Stomach smooth muscle (tissue), 2 donors: Measurements from ENCODE around the gene GABARAPL2.
A peak's percentile ranks its signal among the peaks of the same experiment; 100 is the strongest.

Experiments
- H3K27ac ChIP-seq: one replicate; pipeline ENCODE4 v1.7.0; 2013; ENCODE audit warnings: mild to moderate bottlenecking, low read length, inconsistent platforms
- H3K27me3 ChIP-seq, 2 donors: one replicate each; pipeline ENCODE4 v1.7.0; 2013; ENCODE audit warnings: low read length in 2 of 2; ENCODE audit not compliant: insufficient read depth in 2 of 2, control insufficient read depth in 1 of 2
- H3K36me3 ChIP-seq, 2 donors: one replicate each; pipeline ENCODE4 v1.7.0; 2013; ENCODE audit warnings: low read length in 2 of 2; ENCODE audit not compliant: control insufficient read depth in 2 of 2, insufficient read depth in 2 of 2
- H3K4me1 ChIP-seq: one replicate; pipeline ENCODE4 v1.7.0; 2013; ENCODE audit warnings: low read length; ENCODE audit not compliant: control insufficient read depth, insufficient read depth
- H3K4me3 ChIP-seq, 2 donors: one replicate each; pipeline ENCODE4 v1.7.0; 2013; ENCODE audit warnings: low read length in 2 of 2
- H3K9ac ChIP-seq, 2 donors: one replicate each; pipeline ENCODE4 v1.7.0; 2013; ENCODE audit warnings: low read length in 2 of 2, mild to moderate bottlenecking in 1 of 2
- H3K9me3 ChIP-seq, 2 donors: one replicate each; pipeline ENCODE4 v1.7.0; 2013; ENCODE audit warnings: low read length in 2 of 2; ENCODE audit not compliant: control insufficient read depth in 2 of 2
- donor health status: healthy.
- donor health status: Pancreatic carcinoma.

GABARAPL2 gene

DNA sequence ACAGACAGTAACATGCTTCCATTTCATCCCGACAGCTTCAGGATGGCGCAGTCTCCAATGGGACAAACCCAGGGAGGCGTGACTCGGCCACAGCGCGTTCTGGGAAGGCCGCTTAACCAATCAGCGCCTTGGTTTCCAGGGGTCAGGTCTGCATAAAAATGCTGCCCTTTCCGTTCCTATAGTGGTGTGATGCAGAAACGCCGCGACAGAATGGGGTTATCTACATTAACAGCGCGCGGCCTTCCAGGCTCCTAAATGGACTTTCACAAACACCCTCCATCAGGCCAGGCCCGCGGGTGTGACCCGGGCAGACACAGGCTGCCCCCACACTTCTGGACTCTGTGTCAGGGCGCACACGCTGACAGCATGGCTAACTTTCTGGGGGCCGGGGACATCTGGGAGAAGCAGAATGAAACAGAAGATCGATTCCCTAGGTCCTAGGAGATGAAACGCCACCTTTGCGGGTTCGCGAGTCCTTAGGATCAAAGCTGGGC, 10.9 kb upstream of the GABARAPL2 start:
- Histone ChIP-seq H3K4me3 (peak overlapping the region; percentile 87 to 96), H3K36me3 (no peaks in the 10 kb centered on the region), H3K9ac (peak overlapping the region; percentile 52 to 76), H3K4me1 (peaks cover 6% of the 10 kb centered on the region), H3K27me3 (no peaks in the 10 kb centered on the region), H3K27ac (peak overlapping the region; percentile 86), H3K9me3 (no peaks in the 10 kb centered on the region)

DNA sequence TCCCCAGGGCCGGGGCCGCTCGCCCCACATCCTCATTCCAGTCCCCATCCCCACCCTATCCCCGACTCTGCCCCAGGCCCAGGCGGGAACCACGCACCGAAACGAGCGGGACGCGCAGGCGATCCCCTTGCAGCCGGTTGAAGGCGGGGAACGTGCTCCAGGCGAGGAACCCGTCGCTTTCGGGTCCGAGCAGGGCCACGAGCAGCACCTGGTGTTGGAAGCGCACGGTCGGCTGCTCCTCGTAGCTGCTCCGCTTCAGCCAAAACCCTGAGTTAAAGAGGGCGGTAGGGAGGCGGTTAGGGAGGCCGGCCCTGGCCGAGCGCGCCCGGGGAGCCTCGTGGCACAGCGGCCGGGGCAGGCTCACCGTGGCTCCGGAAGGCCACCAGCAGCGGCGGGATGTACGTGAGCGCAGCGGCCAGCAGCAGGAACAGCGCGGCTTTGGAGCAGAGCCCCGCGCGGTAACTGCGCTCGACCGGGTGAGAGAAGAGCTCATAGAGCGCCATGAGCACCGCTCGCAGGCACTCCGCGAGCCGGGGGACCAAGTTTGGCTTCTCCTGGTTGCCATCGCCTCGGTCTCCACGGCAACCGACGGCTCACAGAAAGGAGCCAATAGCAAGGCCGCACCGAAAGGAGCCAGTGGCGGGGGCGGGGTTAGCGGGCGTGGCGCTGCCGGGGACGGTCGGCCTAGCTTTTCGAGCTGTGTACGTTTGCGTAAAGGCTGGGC, 10.3 kb upstream of the GABARAPL2 start, which contains the start of gene TMEM231:
TMEM231 (minus strand) TSS at position 546 of the 724 bp plus-strand sequence; CDS start at position 503, 43 bp downstream.
- Histone ChIP-seq H3K27ac (peak within 1 kb of the TSS; percentile 86), H3K4me3 (peak within 1 kb of the TSS; percentile 87 to 96), H3K36me3 (no peaks in the 10 kb centered on the region), H3K9ac (peak within 1 kb of the TSS; percentile 52 to 76), H3K9me3 (no peaks in the 10 kb centered on the region), H3K4me1 (peaks cover 6% of the 10 kb centered on the region), H3K27me3 (no peaks in the 10 kb centered on the region)

DNA sequence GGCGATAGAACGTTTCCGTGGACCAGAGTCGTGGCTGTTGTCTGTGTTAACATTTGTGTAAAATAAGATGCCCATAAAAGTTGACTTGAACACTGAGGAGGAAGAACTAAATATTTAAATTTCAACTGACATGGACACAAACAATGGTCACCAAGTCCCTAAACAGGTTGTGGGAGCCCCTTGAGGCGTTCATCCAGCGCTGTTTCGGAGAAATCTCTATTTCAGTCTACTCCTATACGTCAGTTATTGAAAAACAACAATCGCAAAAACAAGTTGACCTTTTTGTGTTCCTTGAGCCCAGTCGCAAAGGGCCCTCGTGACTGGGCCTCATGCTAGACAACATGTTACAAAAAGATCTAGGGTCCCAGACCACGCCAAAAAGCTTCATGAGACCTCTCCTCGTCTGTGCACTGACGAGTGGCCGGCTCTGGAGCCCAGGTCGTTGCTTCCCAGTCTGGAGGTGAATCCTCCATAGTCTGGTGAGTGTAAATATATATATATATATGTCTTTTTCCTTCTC, 9.7 kb upstream of the GABARAPL2 start:
- H3K4me3 ChIP-seq = peak overlapping the region; percentile 87 to 96
- peak overlapping the region; percentile 46 to 52 for H3K9ac ChIP-seq
- H3K36me3 ChIP-seq = no peaks in the 10 kb centered on the region
- peak overlapping the region; percentile 86 for H3K27ac ChIP-seq
- H3K27me3 ChIP-seq = no peaks in the 10 kb centered on the region
- H3K4me1 ChIP-seq = peaks cover 6% of the 10 kb centered on the region
- H3K9me3 ChIP-seq = no peaks in the 10 kb centered on the region

DNA sequence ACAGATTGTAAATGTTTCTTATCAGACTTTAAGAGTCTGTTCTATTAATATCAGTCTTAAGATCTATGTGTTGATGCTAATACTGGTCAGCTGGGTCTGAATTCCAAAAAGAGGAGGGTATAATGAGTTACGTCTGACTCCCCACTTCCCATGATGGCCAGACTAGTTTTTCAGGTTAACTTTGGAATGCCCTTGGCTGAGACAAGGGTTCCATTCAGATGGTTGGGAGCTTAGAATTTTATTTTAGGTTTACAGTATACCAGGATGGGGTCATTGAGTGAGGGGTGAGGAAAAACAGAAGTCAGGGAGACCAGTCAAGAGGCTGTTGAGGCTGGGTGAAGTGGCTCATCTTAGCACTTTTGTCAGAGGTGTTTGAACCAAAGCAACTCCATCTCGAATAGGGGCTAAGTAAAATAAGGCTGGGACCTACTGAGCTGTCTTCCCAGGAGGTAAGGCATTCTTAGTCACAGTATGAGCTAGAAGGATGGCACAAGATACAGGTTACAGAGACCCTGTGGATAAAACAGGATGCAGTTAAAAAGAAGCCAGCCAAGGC, 7.3 kb upstream of the GABARAPL2 start:
- H3K4me3 ChIP-seq = no peak overlapping the region

DNA sequence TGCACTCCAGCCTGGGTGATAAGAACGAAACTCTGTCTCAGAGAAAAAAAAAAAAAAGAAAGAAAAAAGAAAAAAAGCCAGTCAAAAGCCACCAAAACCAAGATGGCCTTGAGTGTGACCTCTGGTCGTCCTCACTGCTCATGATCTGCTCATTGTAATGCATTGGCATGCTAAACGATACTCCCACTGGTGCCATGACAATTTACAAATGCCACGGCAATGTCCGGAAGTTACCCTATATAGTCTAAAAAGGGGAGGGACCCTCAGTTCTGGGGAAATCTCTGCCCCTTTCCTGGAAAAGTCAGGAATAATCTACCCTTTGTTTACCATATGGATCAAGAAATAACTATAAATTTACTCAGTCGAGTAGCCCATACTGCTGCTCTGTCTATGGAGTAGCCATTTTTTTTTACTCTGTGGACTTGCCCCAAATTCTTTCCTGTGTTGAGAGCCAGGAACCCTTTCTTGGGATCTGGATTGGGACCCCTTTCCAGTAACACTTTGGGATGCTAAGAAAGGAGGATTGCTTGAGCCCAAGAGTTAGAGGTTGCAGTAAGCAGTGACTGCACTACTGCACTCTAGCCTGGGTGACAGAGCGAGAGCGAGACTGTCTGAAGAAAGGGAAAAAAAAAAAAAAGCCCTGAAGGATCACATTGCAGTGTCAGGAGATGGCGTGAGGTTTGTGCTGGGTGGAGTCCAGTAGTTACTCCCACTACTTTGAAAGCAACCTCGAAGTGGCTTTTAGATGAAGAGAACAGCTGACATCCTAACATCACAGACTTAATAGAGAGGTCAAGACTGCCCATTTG, 6.4 kb upstream of the GABARAPL2 start:
- Histone ChIP-seq H3K4me1 (peaks cover 6% of the 10 kb centered on the region), H3K9ac (no peak overlapping the region), H3K27ac (no peak overlapping the region)

More for the DNA sequence above, 7.3 kb upstream of the GABARAPL2 start:
- Histone ChIP-seq H3K36me3 (no peaks in the 10 kb centered on the region), H3K27me3 (no peaks in the 10 kb centered on the region), H3K4me1 (peaks cover 6% of the 10 kb centered on the region), H3K27ac (no peak overlapping the region), H3K9ac (no peak overlapping the region), H3K9me3 (no peaks in the 10 kb centered on the region)

DNA sequence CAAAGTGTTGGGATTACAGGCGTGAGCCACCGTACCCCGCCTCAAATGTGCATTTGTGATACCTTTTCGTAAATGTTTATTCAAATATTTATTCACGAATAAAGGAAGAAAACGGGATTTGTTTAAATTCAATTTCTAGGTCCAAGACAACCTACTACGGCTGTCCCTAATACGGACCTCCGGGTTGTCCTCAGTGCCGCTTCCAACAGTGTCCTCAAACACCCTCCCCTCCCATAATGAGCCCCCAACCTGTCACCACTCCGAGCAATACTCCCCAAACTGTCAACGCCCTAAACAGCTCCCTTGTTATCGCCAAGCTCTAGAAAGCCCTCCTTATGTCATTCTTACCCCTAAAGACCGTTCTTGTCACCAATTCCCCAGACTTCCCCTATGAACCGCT, 539 bp upstream of the GABARAPL2 start:
- H3K36me3 ChIP-seq = peaks cover 24% of the 10 kb centered on the region in 2 donors
- H3K4me3 ChIP-seq = peak overlapping the region; percentile 91 to 94
- H3K27ac ChIP-seq = no peak overlapping the region
- peak overlapping the region; percentile 71 to 82 for H3K9ac ChIP-seq
- H3K9me3 ChIP-seq = no peaks in the 10 kb centered on the region
- peaks cover 37% of the 10 kb centered on the region for H3K4me1 ChIP-seq
- no peaks in the 10 kb centered on the region for H3K27me3 ChIP-seq

More for the DNA sequence above, 6.4 kb upstream of the GABARAPL2 start:
- Histone ChIP-seq H3K27me3 (no peaks in the 10 kb centered on the region), H3K4me3 (no peak overlapping the region), H3K36me3 (no peaks in the 10 kb centered on the region), H3K9me3 (no peaks in the 10 kb centered on the region)

DNA sequence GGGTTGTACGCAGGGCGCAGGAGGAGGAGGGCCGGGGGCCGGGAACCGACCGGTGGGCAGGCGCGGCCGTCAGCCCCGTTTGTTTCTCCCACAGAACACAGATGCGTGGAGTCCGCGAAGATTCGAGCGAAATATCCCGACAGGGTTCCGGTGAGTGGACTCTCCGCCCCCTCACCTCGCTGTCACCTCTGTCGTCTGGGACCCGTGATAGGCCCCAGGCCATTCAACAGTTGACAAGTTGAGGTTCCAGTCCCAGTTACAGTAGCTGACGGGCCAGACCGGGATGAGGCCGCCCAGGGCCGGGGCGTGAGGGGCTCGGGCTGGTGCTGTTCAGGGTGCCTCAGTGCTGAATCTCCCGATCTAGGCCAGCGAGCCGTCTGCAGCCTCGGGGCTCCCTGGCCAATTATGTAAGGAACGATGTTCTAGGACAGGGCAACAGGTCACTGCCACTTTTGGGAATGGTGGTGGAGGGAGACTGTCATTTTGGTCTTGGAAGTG, 628 bp downstream of the GABARAPL2 start:
- Histone ChIP-seq H3K9me3 (no peaks in the 10 kb centered on the region), H3K27me3 (no peaks in the 10 kb centered on the region), H3K4me1 (peaks cover 37% of the 10 kb centered on the region), H3K27ac (no peak overlapping the region), H3K4me3 (peak overlapping the region; percentile 91 to 94), H3K36me3 (peaks cover 24 to 30% of the 10 kb centered on the region in 2 donors), H3K9ac (peak overlapping the region; percentile 80 to 82)

DNA sequence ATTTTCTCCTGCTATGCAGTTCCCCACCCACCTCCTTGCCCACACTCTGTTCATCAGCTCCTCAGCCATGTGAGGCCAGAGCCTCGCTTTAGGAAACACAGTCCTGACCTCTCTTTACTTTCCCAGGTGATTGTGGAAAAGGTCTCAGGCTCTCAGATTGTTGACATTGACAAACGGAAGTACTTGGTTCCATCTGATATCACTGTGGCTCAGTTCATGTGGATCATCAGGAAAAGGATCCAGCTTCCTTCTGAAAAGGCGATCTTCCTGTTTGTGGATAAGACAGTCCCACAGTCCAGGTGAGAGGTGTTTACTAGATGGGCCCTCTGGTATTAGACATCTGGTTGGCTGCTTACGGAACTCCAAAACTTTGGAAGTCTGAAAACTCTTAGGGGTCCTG, 1.7 kb downstream of the GABARAPL2 start:
- H3K9ac ChIP-seq = peak overlapping the region; percentile 36 to 82
- H3K9me3 ChIP-seq = no peaks in the 10 kb centered on the region
- H3K27me3 ChIP-seq = no peaks in the 10 kb centered on the region
- H3K4me1 ChIP-seq = peaks cover 39% of the 10 kb centered on the region
- peaks cover 33 to 39% of the 10 kb centered on the region in 2 donors for H3K36me3 ChIP-seq
- peak overlapping the region; percentile 29 to 91 for H3K4me3 ChIP-seq
- H3K27ac ChIP-seq = no peak overlapping the region

DNA sequence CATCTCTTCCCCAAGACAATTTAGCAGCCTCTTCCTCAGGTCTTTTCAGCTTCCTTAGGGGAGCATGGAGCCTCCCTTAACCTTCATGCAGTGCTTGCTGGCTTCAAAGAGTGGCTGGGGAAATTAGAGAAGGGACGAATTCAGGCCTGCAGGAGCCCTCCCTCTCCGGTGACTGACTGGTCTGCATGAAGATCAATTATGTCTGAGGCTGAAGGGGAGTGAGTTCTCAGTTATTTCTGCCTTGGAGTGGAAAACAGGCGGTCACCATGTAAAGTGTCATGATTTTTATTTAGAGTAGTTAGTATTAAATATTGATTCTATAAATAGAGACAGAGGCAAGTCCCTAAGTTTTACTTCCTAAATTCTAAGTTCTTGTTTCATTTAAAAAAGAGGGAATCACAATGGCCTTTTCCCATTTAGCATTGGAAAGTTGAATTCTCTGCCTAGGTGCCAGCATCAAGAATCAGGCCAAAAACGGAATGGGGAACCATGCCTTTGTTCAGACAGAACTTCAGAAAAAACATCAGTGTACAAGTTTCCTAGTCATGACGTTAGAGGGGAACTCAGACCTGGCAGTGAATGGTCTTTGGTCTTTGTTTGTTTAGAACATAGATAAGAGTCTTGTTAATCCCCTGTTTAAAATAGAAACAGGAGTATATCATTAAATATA, 4.4 kb downstream of the GABARAPL2 start:
- Histone ChIP-seq H3K4me1 (peaks cover 39% of the 10 kb centered on the region), H3K4me3 (no peak overlapping the region), H3K27ac (no peak overlapping the region), H3K36me3 (peaks cover 48 to 56% of the 10 kb centered on the region in 2 donors), H3K9me3 (no peaks in the 10 kb centered on the region), H3K9ac (no peak overlapping the region), H3K27me3 (no peaks in the 10 kb centered on the region)
